Inferior parietal cortex (tissue), 1 donor: ENCODE data around the gene FLT3.
"Not testable (repeated sequence)": the region's sequence is repeated elsewhere in the genome, so short reads cannot be mapped to it uniquely, and the experiment has no call there.

Experiments
- DNase-seq: peaks from one replicate; pipeline ENCODE4 v3.0.0-alpha.2; 2016; ENCODE audit errors: extremely low spot score

Gene FLT3

DNA sequence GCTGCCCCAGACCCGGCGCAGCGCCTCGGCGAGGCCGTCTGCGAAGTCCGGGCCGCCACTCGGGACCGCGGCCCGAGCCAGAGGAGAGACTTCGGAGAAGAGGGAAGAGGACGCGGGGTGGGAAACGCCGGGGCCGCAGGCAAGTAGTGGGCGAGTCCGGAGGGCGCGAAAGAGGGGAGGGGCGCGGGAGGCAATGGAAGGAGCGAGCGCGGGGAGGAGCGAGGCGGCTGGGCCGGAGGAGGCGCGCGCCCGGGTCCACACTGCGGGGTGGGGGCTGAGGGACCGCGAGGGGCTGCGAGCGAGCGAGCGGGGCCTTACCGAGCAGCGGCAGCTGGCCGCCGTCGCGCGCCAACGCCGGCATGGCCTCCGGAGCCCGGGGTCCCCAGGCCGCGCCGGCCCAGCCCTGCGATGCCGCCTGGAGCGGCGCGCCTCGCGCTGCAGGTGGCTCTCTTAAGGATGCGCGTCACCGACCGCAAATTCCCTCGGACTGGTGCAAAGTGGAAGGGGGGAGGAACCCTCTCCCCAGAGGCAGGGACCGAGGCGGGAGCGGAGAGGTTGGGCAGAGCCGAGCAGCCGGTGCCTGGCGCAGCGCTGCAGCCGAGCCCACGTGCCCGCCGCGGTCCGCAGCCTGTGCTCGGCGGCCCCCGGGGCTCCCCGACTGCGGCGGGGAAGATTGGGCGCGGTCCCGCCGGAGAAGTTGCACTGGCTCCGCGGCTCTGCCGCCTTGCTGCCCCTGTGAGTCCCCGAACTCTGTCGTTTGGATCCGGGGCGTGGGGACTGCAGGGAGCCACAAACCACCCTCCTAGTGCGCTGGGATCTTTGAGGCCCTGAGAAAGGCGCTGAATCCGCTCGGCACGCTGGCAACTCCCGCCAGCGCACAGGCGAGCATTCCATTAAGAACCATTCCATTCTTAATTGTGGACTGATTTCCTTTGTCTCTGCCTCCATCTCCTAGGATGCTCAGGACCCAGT lies at the start of gene FLT3:
FLT3 (minus strand) TSS at position 427 of the 972 bp plus-strand sequence; CDS start at position 361, 66 bp downstream.
- no peak for DNase-seq

- no peak for DNase-seq
These were observed 47.1 kb upstream of the FLT3 start for GRCh38 chr13:28147495-28147894.

GRCh38 chr13:28145049-28145448 lies 44.7 kb upstream of the FLT3 start:
- DNase-seq, result no peak

DNA sequence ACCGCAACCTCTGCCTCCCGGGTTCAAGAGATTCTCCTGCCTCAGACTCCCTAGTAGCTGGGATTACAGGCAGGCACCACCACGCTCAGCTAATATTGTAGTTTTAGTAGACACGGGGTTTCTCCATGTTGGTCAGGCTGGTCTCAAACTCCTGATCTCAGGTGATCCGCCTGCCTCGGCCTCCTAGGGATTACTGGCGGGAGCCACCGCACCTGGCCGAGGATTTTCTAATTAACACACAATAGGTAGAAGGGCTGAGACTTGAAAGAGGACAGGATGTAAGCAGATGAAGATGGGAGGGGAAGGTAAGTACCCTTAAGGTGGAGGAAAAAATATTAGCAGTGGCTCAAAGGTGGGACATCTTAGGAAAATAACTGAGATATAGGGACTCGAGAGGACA lies 41.2 kb upstream of the FLT3 start:
- DNase-seq, result not testable (repeated sequence)

GRCh38 chr13:28140433-28141125 lies 40.2 kb upstream of the FLT3 start:
- DNase-seq, result no peak

GRCh38 chr13:28138756-28139470 lies 38.5 kb upstream of the FLT3 start:
- peak; percentile 51 for DNase-seq

GRCh38 chr13:28138012-28138755 lies 37.8 kb upstream of the FLT3 start, which contains the start of gene PAN3:
Gene PAN3, plus strand, starts transcription at chr13:28138545. Its CDS starts 113 bp downstream, at chr13:28138658.
- DNase-seq, result peak; percentile 96

DNA sequence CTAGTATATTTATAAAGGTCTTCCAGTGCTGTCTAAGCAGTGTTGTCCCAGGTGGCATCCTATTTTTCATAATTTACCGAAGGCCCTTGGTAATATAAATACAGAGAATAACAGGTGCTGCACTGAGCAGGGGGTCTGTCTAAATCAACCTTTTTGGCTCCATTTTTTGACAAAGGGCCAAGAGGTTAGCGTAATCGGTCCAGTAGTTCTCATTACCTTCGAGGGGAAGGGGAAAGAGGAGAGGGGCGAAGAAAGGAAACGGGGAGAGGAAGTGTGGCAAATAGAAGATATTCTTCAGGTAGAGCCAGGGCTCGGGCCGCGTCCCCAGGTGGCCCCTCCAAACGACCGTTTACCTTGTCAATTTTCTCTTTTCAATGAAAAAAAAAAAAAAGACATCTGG lies 37.2 kb upstream of the FLT3 start:
- peak; percentile 43 for DNase-seq

GRCh38 chr13:28136916-28137315 lies 36.5 kb upstream of the FLT3 start:
- no peak for DNase-seq

DNA sequence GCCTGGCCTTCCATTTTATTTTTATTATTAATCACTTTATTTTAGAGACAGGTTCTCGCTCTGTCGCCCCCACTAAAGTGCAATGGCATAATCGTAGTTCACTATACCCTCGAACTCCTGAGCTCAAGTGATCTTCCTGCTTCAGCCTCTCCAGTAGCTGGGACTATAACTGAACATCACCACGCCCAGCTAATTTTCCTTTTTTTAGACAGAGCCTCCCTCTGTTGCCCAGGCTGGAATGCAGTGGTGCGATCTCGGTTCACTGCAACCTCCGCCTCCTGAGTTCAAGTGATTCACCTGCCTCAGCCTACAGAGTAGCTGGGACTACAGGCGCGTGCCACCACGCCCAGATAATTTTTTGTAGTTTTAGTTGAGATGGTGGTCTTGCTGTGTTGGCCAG lies 31.3 kb upstream of the FLT3 start:
- DNase-seq, result no peak

DNA sequence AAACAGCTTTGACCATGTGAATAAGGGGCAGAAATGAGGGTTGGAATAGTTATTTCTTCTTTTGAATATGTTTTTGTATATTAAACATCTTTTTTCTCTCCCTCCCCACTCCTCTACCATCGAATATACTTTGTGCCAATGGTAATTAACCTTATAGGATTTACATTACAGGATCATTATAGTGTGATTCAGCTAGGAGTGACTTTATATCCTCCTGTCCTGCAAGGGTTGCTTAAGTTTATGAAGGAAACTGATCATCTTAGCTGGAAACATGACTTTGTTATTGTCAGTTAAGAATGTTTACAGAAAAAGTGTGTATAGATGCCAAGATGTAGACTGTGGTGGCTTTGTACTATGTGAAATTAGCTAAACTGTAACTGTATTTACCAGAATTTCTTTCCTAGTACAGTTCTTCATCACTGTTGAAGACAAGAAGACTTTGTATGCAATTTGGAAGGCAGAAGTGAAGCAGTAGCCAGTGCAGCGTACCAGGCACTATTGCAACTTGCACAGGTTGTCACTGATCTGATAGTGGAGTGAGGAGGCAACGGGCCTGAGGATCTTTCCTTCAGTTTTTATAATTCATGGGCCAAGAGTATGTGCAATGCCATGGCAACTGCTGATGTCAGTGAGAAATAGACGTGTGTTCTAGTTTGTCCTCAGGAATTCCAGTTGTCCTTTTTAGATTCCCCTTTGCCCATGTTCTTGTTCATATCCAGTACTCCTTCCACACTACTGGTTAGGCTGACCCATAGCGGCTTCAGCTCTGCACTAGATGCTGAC lies 29.7 kb upstream of the FLT3 start:
- no peak for DNase-seq

DNA sequence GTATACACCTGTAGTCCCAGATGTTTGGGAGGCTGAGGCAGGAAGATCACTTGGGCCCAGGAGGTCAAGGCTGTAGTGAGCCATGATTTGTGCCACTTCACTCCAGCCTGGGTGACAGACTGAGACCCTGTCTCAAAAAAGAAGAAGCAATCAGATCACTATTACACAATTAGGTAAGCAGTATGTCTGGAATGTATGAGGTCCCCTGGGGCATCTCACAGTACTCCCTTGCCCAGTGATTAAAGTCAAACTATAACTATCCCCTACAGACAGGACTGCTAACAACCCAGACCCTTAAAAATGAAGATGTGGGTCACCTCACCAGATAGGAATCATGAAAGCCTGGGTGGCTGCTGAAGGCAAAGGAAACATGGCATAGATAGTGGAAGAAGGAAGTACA lies 28.6 kb upstream of the FLT3 start:
- DNase-seq, result no peak

GRCh38 chr13:28128030-28128429 lies 27.7 kb upstream of the FLT3 start:
- no peak for DNase-seq

GRCh38 chr13:28121224-28121623 lies 20.8 kb upstream of the FLT3 start:
- DNase-seq, result no peak

GRCh38 chr13:28120317-28120716 lies 19.9 kb upstream of the FLT3 start:
- no peak for DNase-seq

GRCh38 chr13:28117689-28118377 lies 17.5 kb upstream of the FLT3 start:
- no peak for DNase-seq

DNA sequence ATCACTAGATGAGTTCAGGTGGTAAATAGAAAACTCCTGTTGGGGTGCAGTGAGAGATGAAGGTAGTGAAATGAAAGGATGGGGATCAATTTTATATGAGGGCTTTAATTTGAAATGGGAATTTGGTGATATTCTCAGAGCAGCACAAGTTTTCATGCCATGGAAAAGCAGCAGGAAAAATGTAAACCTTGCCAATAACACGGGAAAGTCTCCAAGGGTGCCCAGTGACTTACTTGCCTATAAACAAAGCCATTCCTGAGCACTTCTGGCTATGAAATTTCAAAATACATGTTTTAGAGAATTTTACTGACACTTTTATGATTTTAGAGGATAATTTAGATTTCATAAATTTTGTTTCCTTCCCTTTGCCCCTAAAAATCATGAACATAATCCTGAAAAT lies 16.4 kb upstream of the FLT3 start:
- DNase-seq, result no peak

DNA sequence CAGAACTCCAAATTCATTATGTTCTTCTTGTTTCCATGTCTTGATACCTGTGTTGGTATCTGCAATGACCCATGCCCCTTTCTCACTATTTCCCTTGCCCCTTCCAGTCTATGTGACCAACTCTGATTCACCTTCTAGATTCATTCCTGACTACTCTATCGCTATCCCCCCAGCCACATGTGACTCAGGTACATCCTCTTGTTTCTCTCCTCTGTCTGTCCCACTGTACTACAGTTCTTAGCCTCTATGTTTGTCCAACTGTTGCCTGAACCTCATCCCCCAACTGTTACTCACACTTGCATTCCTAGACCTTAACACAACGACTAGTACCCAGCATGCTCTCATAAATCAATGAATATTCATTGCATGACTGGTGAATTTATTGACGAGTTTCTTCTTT lies 10.0 kb upstream of the FLT3 start:
- DNase-seq, result no peak

DNA sequence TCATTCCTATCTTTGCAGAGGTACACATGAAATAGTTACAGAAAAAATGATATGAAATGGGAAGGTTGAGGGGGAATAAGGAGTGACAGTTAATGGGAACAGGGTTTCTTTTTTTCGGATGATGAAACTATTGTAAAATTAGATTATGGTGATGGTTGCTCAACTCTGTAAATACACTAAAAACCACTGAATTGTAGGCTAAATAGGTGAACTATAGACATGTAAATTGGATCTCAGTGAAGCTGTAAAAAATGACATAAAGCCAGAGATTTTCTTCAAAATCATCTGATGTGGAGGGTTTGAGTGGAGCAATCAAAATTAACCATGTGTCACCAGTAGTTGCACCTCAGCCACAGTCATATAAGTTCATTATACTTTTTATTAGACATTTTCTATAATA lies 6.6 kb upstream of the FLT3 start:
- no peak for DNase-seq

- DNase-seq, result not testable (repeated sequence)
These were observed 1.5 kb upstream of the FLT3 start for GRCh38 chr13:28101886-28102285.
